CD14-positive monocyte (primary cell): ENCODE measurements around the gene SEC61G. TPM values are rescaled to one million over a fixed set of nuclear protein-coding genes. Genes with fewer than 3 reads are reported as not detected.

Experiments
- DNase-seq, 3 donors: peaks; one replicate each; pipeline ENCODE4 v3.0.0-alpha.2; 2011 to 2022
- H2AFZ ChIP-seq: 2 replicates; pipeline ENCODE4 v1.6.0; 2012; ENCODE audit warnings: mild to moderate bottlenecking, low read depth, low read length, inconsistent platforms; ENCODE audit not compliant: insufficient read depth, poor library complexity, severe bottlenecking
- H3K27ac ChIP-seq, 2 donors: 1 replicate in 1 of 2; 2 replicates in 1 of 2; pipeline ENCODE4 v1.5.1; 2012 to 2013; ENCODE audit warnings: low read length in 2 of 2, control low read depth in 1 of 2, inconsistent platforms in 1 of 2, low read depth in 1 of 2, mild to moderate bottlenecking in 1 of 2
- H3K27me3 ChIP-seq, 2 donors: one replicate each; pipeline versions ENCODE4 v1.6.0 to v1.6.1; 2011 to 2013; ENCODE audit warnings: low read length in 2 of 2; ENCODE audit not compliant: control insufficient read depth in 2 of 2, insufficient read depth in 2 of 2
- H3K36me3 ChIP-seq, 2 donors: replicated peaks in 1 of 2; 1 replicate in 1 of 2; 2 replicates in 1 of 2; pipeline versions ENCODE4 v1.5.1 to v1.6.1; 2012 to 2013; ENCODE audit warnings: low read length in 2 of 2, control low read depth in 1 of 2, inconsistent platforms in 1 of 2, mild to moderate bottlenecking in 1 of 2; ENCODE audit not compliant: insufficient read depth in 2 of 2, control insufficient read depth in 1 of 2
- H3K4me1 ChIP-seq, 2 donors: 1 replicate in 1 of 2; 2 replicates in 1 of 2; pipeline versions ENCODE4 v1.5.1 to v1.6.1; 2012 to 2013; ENCODE audit warnings: low read length in 2 of 2, control low read depth in 1 of 2, inconsistent platforms in 1 of 2, mild to moderate bottlenecking in 1 of 2, moderate library complexity in 1 of 2; ENCODE audit not compliant: insufficient read depth in 2 of 2, control insufficient read depth in 1 of 2
- H3K4me2 ChIP-seq: replicated peaks from 2 replicates; pipeline ENCODE3; 2012; ENCODE audit warnings: low read length, moderate library complexity, mild to moderate bottlenecking; ENCODE audit not compliant: poor library complexity, severe bottlenecking; ENCODE audit errors: extremely low read depth
- H3K4me3 ChIP-seq, 3 experiments: fragments of 200-600 bp in 1 of 3; sonication (generic) in 1 of 3; replicated peaks in 1 of 3; 1 replicate in 2 of 3; 2 replicates in 1 of 3; pipeline ENCODE4 v1.5.1; 2011 to 2013; ENCODE audit warnings: low read length in 3 of 3, mild to moderate bottlenecking in 3 of 3, control low read depth in 2 of 3, low read depth in 2 of 3, inconsistent platforms in 1 of 3, moderate library complexity in 1 of 3
- H3K79me2 ChIP-seq: 2 replicates; pipeline ENCODE4 v1.6.0; 2012; ENCODE audit warnings: mild to moderate bottlenecking, control low read depth, inconsistent platforms, low read length, moderate library complexity; ENCODE audit not compliant: insufficient read depth
- H3K9ac ChIP-seq: 2 replicates; pipeline ENCODE4 v1.6.0; 2017; ENCODE audit warnings: low read length, mild to moderate bottlenecking; ENCODE audit not compliant: insufficient read depth, poor library complexity, severe bottlenecking
- H3K9me3 ChIP-seq, 2 donors: replicated peaks in 1 of 2; 1 replicate in 1 of 2; 2 replicates in 1 of 2; pipeline versions ENCODE4 v1.5.1 to v1.6.1; 2012 to 2013; ENCODE audit warnings: low read length in 2 of 2, control low read depth in 1 of 2; ENCODE audit not compliant: control insufficient read depth in 1 of 2, insufficient read depth in 1 of 2
- H4K20me1 ChIP-seq: 2 replicates; pipeline ENCODE4 v1.6.0; 2012; ENCODE audit warnings: mild to moderate bottlenecking, low read length, control low read depth, moderate library complexity; ENCODE audit not compliant: insufficient read depth
- H3K27ac Mint-ChIP-seq, 7 donors: one replicate each; pipeline ENCODE4 v1.8.0; 2020; ENCODE audit warnings: mild to moderate bottlenecking in 7 of 7, mixed read lengths in 7 of 7, moderate library complexity in 6 of 7, inconsistent platforms in 2 of 7
- H3K27me3 Mint-ChIP-seq, 3 donors: one replicate each; pipeline ENCODE4 v1.8.0; 2021 to 2022; ENCODE audit warnings: low read depth in 3 of 3, mild to moderate bottlenecking in 3 of 3, mixed read lengths in 3 of 3, moderate library complexity in 3 of 3, inconsistent platforms in 1 of 3
- H3K36me3 Mint-ChIP-seq, 2 donors: one replicate each; pipeline ENCODE4 v1.8.0; 2020; ENCODE audit warnings: mixed read lengths in 2 of 2, inconsistent platforms in 1 of 2, mild to moderate bottlenecking in 1 of 2
- H3K4me1 Mint-ChIP-seq: one replicate; pipeline ENCODE4 v1.8.0; 2020; ENCODE audit warnings: mild to moderate bottlenecking, mixed read lengths
- H3K4me3 Mint-ChIP-seq, 2 donors: one replicate each; pipeline ENCODE4 v1.8.0; 2020; ENCODE audit warnings: mild to moderate bottlenecking in 2 of 2, mixed read lengths in 2 of 2, moderate library complexity in 1 of 2
- H3K9me3 Mint-ChIP-seq, 7 donors: one replicate each; pipeline ENCODE4 v1.8.0; 2020 to 2022; ENCODE audit warnings: mixed read lengths in 7 of 7, mild to moderate bottlenecking in 6 of 7, moderate library complexity in 6 of 7, inconsistent platforms in 2 of 7
- WGBS: methylation state at CpG from one replicate; pipeline ENCODE4 v1.1.5; 2013; ENCODE audit warnings: missing lambda C conversion rate; ENCODE audit not compliant: insufficient coverage; 5-methylcytosine and 5-hydroxymethylcytosine counted together
- intact Hi-C, 2 donors: fragments of 100-400 bp; cut with micrococcal nuclease; formaldehyde crosslinking; loops; one replicate each; pipeline versions ENCODE4 v1.15.0 to v1.15.1; 2023
- polyA plus RNA-seq, 3 donors: library from polyadenylated mRNA; depleted of rRNA in 1 of 3; unstranded in 2 of 3; stranded (reverse) in 1 of 3; fragments of 300-500 nt in 2 of 3; fragments of >200 nt in 1 of 3; fragmentation: Illumina TruSeq in 2 of 3; gene quantifications; 1 replicate in 2 of 3; 2 replicates in 1 of 3; pipeline ENCODE4 v1.2.3, GENCODE V29; 2012 to 2021
- TF ChIP-seq, protein P1 (sequence below): fragments of 200-600 bp; IDR thresholded peaks from one replicate; pipeline ENCODE4 v1.8.0; 2022; ENCODE audit warnings: antibody characterized with exemption, mild to moderate bottlenecking

SEC61G gene
- polyA plus RNA-seq, 3 donors = 200 to 221 (median 213) TPM

GRCh38 chr7:54705436-54705835 lies 53.6 kb downstream of the SEC61G start:
- H3K9me3 ChIP-seq = peaks cover 0 to 3% of the 10 kb centered on the region in 2 donors
- Mint-ChIP-seq H3K9me3 (peaks cover 2 to 39% (median 15%) of the 10 kb centered on the region in 7 donors), H3K27me3 (no peaks in the 10 kb centered on the region), H3K4me3 (no peak overlapping the region), H3K4me1 (no peaks in the 10 kb centered on the region), H3K27ac (no peak overlapping the region), H3K36me3 (no peaks in the 10 kb centered on the region)
- no peaks in the 10 kb centered on the region for H3K79me2 ChIP-seq
- 36% methylated on average over 4 of the region's 4 CpGs for WGBS
- H3K4me3 ChIP-seq = no peak overlapping the region
- DNase-seq = no peak
- no peak overlapping the region for H3K27ac ChIP-seq
- H3K9ac ChIP-seq = no peak overlapping the region
- no peaks in the 10 kb centered on the region for H3K4me1 ChIP-seq
- no peak overlapping the region for H3K4me2 ChIP-seq
- intact Hi-C loops = no loop called here
- no peaks in the 10 kb centered on the region for H3K27me3 ChIP-seq
- H4K20me1 ChIP-seq = no peaks in the 10 kb centered on the region
- TF ChIP-seq, protein P1, sequence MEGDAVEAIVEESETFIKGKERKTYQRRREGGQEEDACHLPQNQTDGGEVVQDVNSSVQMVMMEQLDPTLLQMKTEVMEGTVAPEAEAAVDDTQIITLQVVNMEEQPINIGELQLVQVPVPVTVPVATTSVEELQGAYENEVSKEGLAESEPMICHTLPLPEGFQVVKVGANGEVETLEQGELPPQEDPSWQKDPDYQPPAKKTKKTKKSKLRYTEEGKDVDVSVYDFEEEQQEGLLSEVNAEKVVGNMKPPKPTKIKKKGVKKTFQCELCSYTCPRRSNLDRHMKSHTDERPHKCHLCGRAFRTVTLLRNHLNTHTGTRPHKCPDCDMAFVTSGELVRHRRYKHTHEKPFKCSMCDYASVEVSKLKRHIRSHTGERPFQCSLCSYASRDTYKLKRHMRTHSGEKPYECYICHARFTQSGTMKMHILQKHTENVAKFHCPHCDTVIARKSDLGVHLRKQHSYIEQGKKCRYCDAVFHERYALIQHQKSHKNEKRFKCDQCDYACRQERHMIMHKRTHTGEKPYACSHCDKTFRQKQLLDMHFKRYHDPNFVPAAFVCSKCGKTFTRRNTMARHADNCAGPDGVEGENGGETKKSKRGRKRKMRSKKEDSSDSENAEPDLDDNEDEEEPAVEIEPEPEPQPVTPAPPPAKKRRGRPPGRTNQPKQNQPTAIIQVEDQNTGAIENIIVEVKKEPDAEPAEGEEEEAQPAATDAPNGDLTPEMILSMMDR = no peak
- H3K36me3 ChIP-seq = no peaks in the 10 kb centered on the region
- no peak overlapping the region for H2AFZ ChIP-seq

- H3K4me1 ChIP-seq = no peaks in the 10 kb centered on the region
- H2AFZ ChIP-seq = no peak overlapping the region
- no peak overlapping the region for H3K9ac ChIP-seq
- intact Hi-C loops = no loop called here
- H3K4me3 ChIP-seq = no peak overlapping the region
- no peaks in the 10 kb centered on the region for H3K79me2 ChIP-seq
- Mint-ChIP-seq H3K4me1 (no peaks in the 10 kb centered on the region), H3K4me3 (no peak overlapping the region), H3K9me3 (peaks cover 2 to 35% (median 15%) of the 10 kb centered on the region in 7 donors), H3K27me3 (no peaks in the 10 kb centered on the region), H3K27ac (no peak overlapping the region), H3K36me3 (no peaks in the 10 kb centered on the region)
- H3K27ac ChIP-seq = no peak overlapping the region
- H3K27me3 ChIP-seq = no peaks in the 10 kb centered on the region
- no CpG with 5 or more reads among the region's 2 CpGs for WGBS
- H3K36me3 ChIP-seq = no peaks in the 10 kb centered on the region
- no peak for DNase-seq
- TF ChIP-seq, protein P1 = no peak
- peaks cover 0 to 3% of the 10 kb centered on the region in 2 donors for H3K9me3 ChIP-seq
- no peak overlapping the region for H3K4me2 ChIP-seq
- H4K20me1 ChIP-seq = no peaks in the 10 kb centered on the region
These were observed 54.2 kb downstream of the SEC61G start for GRCh38 chr7:54704851-54705250.

Other genes starting within 250 kb of the SEC61G start
- not detected for gene VSTM2A, start 216.8 kb downstream of the SEC61G start, polyA plus RNA-seq